WTC11 (cell line): ENCODE data around the gene FAM171A1. TPM values are rescaled to one million over a fixed set of nuclear protein-coding genes. Genes with fewer than 3 reads are reported as not detected.

Experiments used
- ATAC-seq: fragments of 200-7000 bp; cut with Tn5 transposase; 2 replicates; pipeline ENCODE4 v1.10.0; 2021; ENCODE audit warnings: mild to moderate bottlenecking, moderate library complexity
- CTCF ChIA-PET: fragments of 300-600 bp; sonication (Branson Sonifier 250); formaldehyde crosslinking; loops from one replicate; lab custom pipeline; 2021; ENCODE audit warnings: antibody characterized with exemption; lab: Charles Lee
- POLR2A ChIA-PET: fragments of 350-600 bp; sonication (Branson Sonifier 250); formaldehyde crosslinking; loops from one replicate; lab custom pipeline; 2021; ENCODE audit warnings: antibody characterized with exemption; lab: Charles Lee
- DNase-seq: peaks from one replicate; pipeline ENCODE4 v3.0.0; 2021; ENCODE audit warnings: low spot score
- H3K27ac Mint-ChIP-seq: 2 replicates; pipeline ENCODE4 v1.8.0; 2021; ENCODE audit warnings: mixed read lengths
- H3K27me3 Mint-ChIP-seq: 2 replicates; pipeline ENCODE4 v1.8.0; 2021; ENCODE audit warnings: low read depth, mild to moderate bottlenecking, moderate library complexity, mixed read lengths
- H3K36me3 Mint-ChIP-seq: 2 replicates; pipeline ENCODE4 v1.8.0; 2021; ENCODE audit warnings: mixed read lengths
- H3K4me1 Mint-ChIP-seq: 2 replicates; pipeline ENCODE4 v1.8.0; 2022; ENCODE audit warnings: mixed read lengths
- H3K4me3 Mint-ChIP-seq: 2 replicates; pipeline ENCODE4 v1.8.0; 2021; ENCODE audit warnings: mild to moderate bottlenecking, moderate library complexity, mixed read lengths
- H3K9me3 Mint-ChIP-seq: 2 replicates; pipeline ENCODE4 v1.8.0; 2021; ENCODE audit warnings: mixed read lengths
- AR ChIP-seq: fragments of 250-450 bp; sonication (Bioruptor Pico); IDR thresholded peaks from 2 replicates; pipeline ENCODE4 v1.9.0; 2021; ENCODE audit warnings: mild to moderate bottlenecking
- E2F4 ChIP-seq: sonication (generic); formaldehyde crosslinking; IDR thresholded peaks from 2 replicates; pipeline ENCODE4 v1.8.1; 2022; ENCODE audit warnings: low read depth, mild to moderate bottlenecking, moderate library complexity, missing genetic modification reagents, borderline replicate concordance
- ETV6 ChIP-seq: sonication (generic); formaldehyde crosslinking; IDR thresholded peaks from 2 replicates; pipeline ENCODE4 v1.8.1; 2022; ENCODE audit warnings: mild to moderate bottlenecking, missing genetic modification reagents
- FOXP1 ChIP-seq: sonication (generic); formaldehyde crosslinking; IDR thresholded peaks from 2 replicates; pipeline ENCODE4 v1.8.0; 2022; ENCODE audit warnings: missing genetic modification reagents, mild to moderate bottlenecking, moderate library complexity, borderline replicate concordance
- FOXP4 ChIP-seq: sonication (generic); formaldehyde crosslinking; IDR thresholded peaks from 2 replicates; pipeline ENCODE4 v1.8.0; 2022; ENCODE audit warnings: mild to moderate bottlenecking, missing genetic modification reagents
- GABPB1 ChIP-seq: sonication (generic); formaldehyde crosslinking; IDR thresholded peaks from 2 replicates; pipeline ENCODE4 v1.8.1; 2023; ENCODE audit warnings: mild to moderate bottlenecking, missing genetic modification reagents
- HMGA2 ChIP-seq: fragments of 250-450 bp; sonication (Bioruptor Pico); IDR thresholded peaks from 2 replicates; pipeline ENCODE4 v1.4.0; 2021; ENCODE audit warnings: mild to moderate bottlenecking, moderate library complexity
- HMGXB4 ChIP-seq: sonication (generic); formaldehyde crosslinking; IDR thresholded peaks from 2 replicates; pipeline ENCODE4 v1.8.1; 2023; ENCODE audit warnings: mild to moderate bottlenecking, moderate library complexity, missing genetic modification reagents
- MAX ChIP-seq: sonication (generic); formaldehyde crosslinking; IDR thresholded peaks from 2 replicates; pipeline ENCODE4 v1.8.0; 2022; ENCODE audit warnings: mild to moderate bottlenecking, missing genetic modification reagents
- MXD4 ChIP-seq: fragments of 250-450 bp; sonication (Bioruptor Pico); IDR thresholded peaks from 2 replicates; pipeline ENCODE4 v1.8.0; 2021; ENCODE audit warnings: mild to moderate bottlenecking, moderate library complexity, borderline replicate concordance
- NFATC4 ChIP-seq: fragments of 250-450 bp; sonication (Bioruptor Pico); IDR thresholded peaks from 2 replicates; pipeline ENCODE4 v1.9.0; 2021; ENCODE audit warnings: mild to moderate bottlenecking
- PRDM15 ChIP-seq: sonication (generic); formaldehyde crosslinking; IDR thresholded peaks from 2 replicates; pipeline ENCODE4 v1.8.0; 2022; ENCODE audit warnings: missing genetic modification reagents
- TEAD4 ChIP-seq: sonication (generic); formaldehyde crosslinking; IDR thresholded peaks from 2 replicates; pipeline ENCODE4 v1.8.0; 2022; ENCODE audit warnings: mild to moderate bottlenecking, missing genetic modification reagents
- ZBTB21 ChIP-seq: sonication (generic); formaldehyde crosslinking; IDR thresholded peaks from 2 replicates; pipeline ENCODE4 v1.8.1; 2023; ENCODE audit warnings: mild to moderate bottlenecking, missing genetic modification reagents, borderline replicate concordance
- ZNF219 ChIP-seq: sonication (generic); formaldehyde crosslinking; IDR thresholded peaks from 2 replicates; pipeline ENCODE4 v1.8.0; 2023; ENCODE audit warnings: missing genetic modification reagents, mild to moderate bottlenecking, borderline replicate concordance
- total RNA-seq: library from RNA; stranded (reverse); gene quantifications from 3 replicates; pipeline ENCODE4 v1.2.3, GENCODE V29; 2021
- TF ChIP-seq, protein P1 (sequence below): fragments of 200-600 bp; IDR thresholded peaks from 2 replicates; pipeline ENCODE4 v1.8.0; 2022; ENCODE audit warnings: antibody characterized with exemption
- TF ChIP-seq, protein P2 (sequence below): sonication (generic); formaldehyde crosslinking; IDR thresholded peaks from 2 replicates; pipeline ENCODE4 v1.8.1; 2023; ENCODE audit warnings: mild to moderate bottlenecking, missing genetic modification reagents, moderate library complexity
- TF ChIP-seq, protein P3 (sequence below): fragments of 250-450 bp; sonication (Bioruptor Pico); IDR thresholded peaks from 2 replicates; pipeline ENCODE4 v1.8.0; 2021; ENCODE audit warnings: mild to moderate bottlenecking

Gene FAM171A1
- total RNA-seq, 1 experiment from 2014 or later = 33.9 TPM

DNA sequence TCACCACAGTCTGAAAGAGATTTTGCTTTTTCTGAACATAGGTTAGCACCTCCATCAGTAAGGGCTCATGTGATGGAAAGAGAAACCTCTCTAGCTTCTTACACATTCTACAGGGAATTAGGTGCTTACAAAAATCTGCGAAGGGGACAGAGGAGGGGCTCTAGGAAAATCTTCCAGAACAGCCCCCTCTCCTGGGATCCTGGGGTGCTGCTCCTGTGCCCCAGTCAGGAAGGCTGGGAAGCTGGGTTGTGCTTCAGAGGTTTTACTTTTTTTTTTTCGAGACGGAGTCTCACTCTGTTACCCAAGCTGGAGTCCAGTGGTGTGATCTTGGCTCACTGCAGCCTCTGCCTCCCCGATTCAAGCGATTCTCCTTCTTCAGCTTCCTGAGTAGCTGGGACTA lies 7.5 kb upstream of the FAM171A1 start:
- peaks cover 19% of the 10 kb centered on the region for H3K4me1 Mint-ChIP-seq
- peak; percentile 88 for ATAC-seq
- CTCF ChIA-PET = interaction anchor here (0.6 to 1.3 kb wide), 10 partner anchors 8 to 341 kb away, joined by 3 to 6 read pairs (median 3); partner anchors contain the start of genes ITGA8 and NMT2
- DNase-seq = peak; percentile 38
- no peak overlapping the region for H3K4me3 Mint-ChIP-seq
- H3K27ac Mint-ChIP-seq = no peak overlapping the region
- peaks cover 3% of the 10 kb centered on the region; the same call in 1 of the 2 replicates for H3K27me3 Mint-ChIP-seq
- H3K36me3 Mint-ChIP-seq = no peaks in the 10 kb centered on the region
- H3K9me3 Mint-ChIP-seq = no peaks in the 10 kb centered on the region
- TF ChIP-seq ZNF219 (CRISPR knock-in tag) (no peak), E2F4 (CRISPR knock-in tag) (no peak), AR (CRISPR knock-in tag) (no peak), HMGA2 (CRISPR knock-in tag) (no peak), NFATC4 (CRISPR knock-in tag) (no peak), TEAD4 (CRISPR knock-in tag) (no peak), FOXP1 (CRISPR knock-in tag) (no peak), ZBTB21 (CRISPR knock-in tag) (no peak)
- TF ChIP-seq, protein P1, sequence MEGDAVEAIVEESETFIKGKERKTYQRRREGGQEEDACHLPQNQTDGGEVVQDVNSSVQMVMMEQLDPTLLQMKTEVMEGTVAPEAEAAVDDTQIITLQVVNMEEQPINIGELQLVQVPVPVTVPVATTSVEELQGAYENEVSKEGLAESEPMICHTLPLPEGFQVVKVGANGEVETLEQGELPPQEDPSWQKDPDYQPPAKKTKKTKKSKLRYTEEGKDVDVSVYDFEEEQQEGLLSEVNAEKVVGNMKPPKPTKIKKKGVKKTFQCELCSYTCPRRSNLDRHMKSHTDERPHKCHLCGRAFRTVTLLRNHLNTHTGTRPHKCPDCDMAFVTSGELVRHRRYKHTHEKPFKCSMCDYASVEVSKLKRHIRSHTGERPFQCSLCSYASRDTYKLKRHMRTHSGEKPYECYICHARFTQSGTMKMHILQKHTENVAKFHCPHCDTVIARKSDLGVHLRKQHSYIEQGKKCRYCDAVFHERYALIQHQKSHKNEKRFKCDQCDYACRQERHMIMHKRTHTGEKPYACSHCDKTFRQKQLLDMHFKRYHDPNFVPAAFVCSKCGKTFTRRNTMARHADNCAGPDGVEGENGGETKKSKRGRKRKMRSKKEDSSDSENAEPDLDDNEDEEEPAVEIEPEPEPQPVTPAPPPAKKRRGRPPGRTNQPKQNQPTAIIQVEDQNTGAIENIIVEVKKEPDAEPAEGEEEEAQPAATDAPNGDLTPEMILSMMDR = no peak
- TF ChIP-seq, protein P2, sequence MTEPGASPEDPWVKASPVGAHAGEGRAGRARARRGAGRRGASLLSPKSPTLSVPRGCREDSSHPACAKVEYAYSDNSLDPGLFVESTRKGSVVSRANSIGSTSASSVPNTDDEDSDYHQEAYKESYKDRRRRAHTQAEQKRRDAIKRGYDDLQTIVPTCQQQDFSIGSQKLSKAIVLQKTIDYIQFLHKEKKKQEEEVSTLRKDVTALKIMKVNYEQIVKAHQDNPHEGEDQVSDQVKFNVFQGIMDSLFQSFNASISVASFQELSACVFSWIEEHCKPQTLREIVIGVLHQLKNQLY (CRISPR knock-in tag) = no peak
- POLR2A ChIA-PET = no interaction called here

DNA sequence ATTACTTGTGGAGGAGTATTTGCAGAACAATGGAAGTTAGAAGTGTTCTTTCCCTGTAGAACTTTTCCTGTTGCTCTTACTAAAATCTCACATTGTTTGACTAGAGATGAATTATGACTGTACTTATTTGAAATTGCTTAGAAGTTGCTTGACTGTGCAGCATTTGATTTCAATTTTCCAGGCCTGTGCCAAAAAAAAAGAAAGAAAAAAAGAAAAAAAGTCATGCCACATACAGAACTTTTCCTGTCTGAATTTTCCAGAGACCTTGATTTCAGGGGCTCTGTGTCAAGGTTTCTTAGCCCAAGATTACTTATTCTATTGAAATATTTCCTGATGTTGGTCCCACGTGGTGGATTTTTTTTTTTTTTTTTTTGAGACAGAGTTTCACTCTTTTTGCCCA lies 3.5 kb upstream of the FAM171A1 start:
- peaks cover 20% of the 10 kb centered on the region for H3K4me1 Mint-ChIP-seq
- ATAC-seq (no peak), DNase-seq (no peak)
- ChIA-PET CTCF (interaction anchor here (1.1 kb wide), 1 partner anchor 9 kb away, joined by 4 read pairs; no protein-coding TSS in a partner anchor), POLR2A (no interaction called here)
- peaks cover 11% of the 10 kb centered on the region for H3K27me3 Mint-ChIP-seq
- H3K4me3 Mint-ChIP-seq = no peak overlapping the region
- no peaks in the 10 kb centered on the region for H3K9me3 Mint-ChIP-seq
- no peaks in the 10 kb centered on the region for H3K36me3 Mint-ChIP-seq
- H3K27ac Mint-ChIP-seq = no peak overlapping the region
- TF ChIP-seq PRDM15 (CRISPR knock-in tag) (no peak), MXD4 (no peak), ZNF219 (CRISPR knock-in tag) (no peak), ETV6 (CRISPR knock-in tag) (no peak), GABPB1 (CRISPR knock-in tag) (no peak), FOXP1 (CRISPR knock-in tag) (no peak), MAX (no peak), HMGXB4 (CRISPR knock-in tag) (no peak), ZBTB21 (CRISPR knock-in tag) (no peak), FOXP4 (no peak)
- TF ChIP-seq, protein P3, sequence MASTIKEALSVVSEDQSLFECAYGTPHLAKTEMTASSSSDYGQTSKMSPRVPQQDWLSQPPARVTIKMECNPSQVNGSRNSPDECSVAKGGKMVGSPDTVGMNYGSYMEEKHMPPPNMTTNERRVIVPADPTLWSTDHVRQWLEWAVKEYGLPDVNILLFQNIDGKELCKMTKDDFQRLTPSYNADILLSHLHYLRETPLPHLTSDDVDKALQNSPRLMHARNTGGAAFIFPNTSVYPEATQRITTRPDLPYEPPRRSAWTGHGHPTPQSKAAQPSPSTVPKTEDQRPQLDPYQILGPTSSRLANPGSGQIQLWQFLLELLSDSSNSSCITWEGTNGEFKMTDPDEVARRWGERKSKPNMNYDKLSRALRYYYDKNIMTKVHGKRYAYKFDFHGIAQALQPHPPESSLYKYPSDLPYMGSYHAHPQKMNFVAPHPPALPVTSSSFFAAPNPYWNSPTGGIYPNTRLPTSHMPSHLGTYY (CRISPR knock-in tag) = no peak
